Measurements from ENCODE around the gene TMEM121. TPM values are rescaled to one million over a fixed set of nuclear protein-coding genes. Genes with fewer than 3 reads are reported as not detected.

The TMEM121 gene
- total RNA-seq, 2 experiments from 2014 or later = 0.21 to 0.25 TPM

GRCh38 chr14:105494606-105494929 is 31.8 kb upstream of the TMEM121 start:
- no peaks in the 10 kb centered on the region for H3K9me3 ChIP-seq (ENCODE audit: low read length)
- H2AFZ ChIP-seq (ENCODE audit: low read length) = no peak overlapping the region
- peaks cover 11% of the 10 kb centered on the region for H3K4me1 ChIP-seq (ENCODE audit: insufficient read depth, low read length, poor library complexity, severe bottlenecking)
- no peaks in the 10 kb centered on the region for H3K9me2 ChIP-seq (ENCODE audit: insufficient read depth, low read length)
- BruUV-seq (replicated peaks) = no TSS peak
- no peak for DNase-seq (ENCODE audit: low spot score)
- no peak for TF ChIP-seq EZH2phosphoT487 (IDR thresholded peaks at IDR 0.05; ENCODE audit: borderline replicate concordance, low read depth, low read length)
- TF ChIP-seq CTCF (conservative IDR thresholded peaks at IDR 0.05; ENCODE audit: low read length) = no peak
- H3K4me3 ChIP-seq (ENCODE audit: low read depth, low read length, poor library complexity, severe bottlenecking) = no peak overlapping the region
- H3K79me2 ChIP-seq (ENCODE audit: insufficient read depth, low read depth, low read length) = 0 out of 2 replicates have a peak, but pooled peaks cover 6% of the 10 kb centered on the region
- H3K36me3 ChIP-seq (ENCODE audit: insufficient read depth, low read length) = peaks cover 19% of the 10 kb centered on the region
- ChIA-PET POLR2A (no interaction called here), CTCF (ENCODE audit: unreplicated experiment) (no interaction called here)
- peaks cover 4% of the 10 kb centered on the region; the same call in 1 of the 2 replicates for H4K20me1 ChIP-seq (ENCODE audit: insufficient read depth, low read length)
- no peak overlapping the region for H3K4me2 ChIP-seq (ENCODE audit: low read length)
- H3K27ac ChIP-seq (ENCODE audit: low read depth, low read length, poor library complexity, severe bottlenecking) = no peak overlapping the region
- intact Hi-C loops (cut with micrococcal nuclease; ENCODE audit: unreplicated experiment) = no loop called here

- Histone ChIP-seq H3K4me2 (ENCODE audit: low read length) (no peak overlapping the region), H3K4me3 (ENCODE audit: low read depth, low read length, poor library complexity, severe bottlenecking) (no peak overlapping the region), H3K9me2 (ENCODE audit: insufficient read depth, low read length) (no peaks in the 10 kb centered on the region), H3K79me2 (ENCODE audit: insufficient read depth, low read depth, low read length) (0 out of 2 replicates have a peak, but pooled peaks cover 6% of the 10 kb centered on the region), H2AFZ (ENCODE audit: low read length) (no peak overlapping the region), H3K4me1 (ENCODE audit: insufficient read depth, low read length, poor library complexity, severe bottlenecking) (peaks cover 11% of the 10 kb centered on the region), H3K9me3 (ENCODE audit: low read length) (no peaks in the 10 kb centered on the region), H3K36me3 (ENCODE audit: insufficient read depth, low read length) (peaks cover 23% of the 10 kb centered on the region), H4K20me1 (ENCODE audit: insufficient read depth, low read length) (peaks cover 4% of the 10 kb centered on the region; the same call in 1 of the 2 replicates), H3K27ac (ENCODE audit: low read depth, low read length, poor library complexity, severe bottlenecking) (no peak overlapping the region)
- POLR2A ChIA-PET = no interaction called here
- no peak for DNase-seq (ENCODE audit: low spot score)
- intact Hi-C loops (cut with micrococcal nuclease; ENCODE audit: unreplicated experiment) = no loop called here
- TF ChIP-seq CTCF (conservative IDR thresholded peaks at IDR 0.05; ENCODE audit: low read length) (no peak), EZH2phosphoT487 (IDR thresholded peaks at IDR 0.05; ENCODE audit: borderline replicate concordance, low read depth, low read length) (no peak)
- CTCF ChIA-PET (ENCODE audit: unreplicated experiment) = no interaction called here
- no TSS peak for BruUV-seq (replicated peaks)
These were observed 31.0 kb upstream of the TMEM121 start for GRCh38 chr14:105495101-105495989.
